Activated CD4-positive, alpha-beta T cell treated with anti-CD3 and anti-CD28 coated beads, Interleukin-2, amount 50 U/mL, for 24 hours (primary cell): Measurements from ENCODE around the gene KDM4D.
"Not testable (repeated sequence)": the region's sequence is repeated elsewhere in the genome, so short reads cannot be mapped to it uniquely, and the experiment has no call there.

Source experiments
- DNase-seq, 2 donors: peaks; one replicate each; pipeline ENCODE4 v3.0.0-alpha.2; 2020; ENCODE audit warnings: low read depth in 1 of 2, low spot score in 1 of 2

The KDM4D gene

DNA sequence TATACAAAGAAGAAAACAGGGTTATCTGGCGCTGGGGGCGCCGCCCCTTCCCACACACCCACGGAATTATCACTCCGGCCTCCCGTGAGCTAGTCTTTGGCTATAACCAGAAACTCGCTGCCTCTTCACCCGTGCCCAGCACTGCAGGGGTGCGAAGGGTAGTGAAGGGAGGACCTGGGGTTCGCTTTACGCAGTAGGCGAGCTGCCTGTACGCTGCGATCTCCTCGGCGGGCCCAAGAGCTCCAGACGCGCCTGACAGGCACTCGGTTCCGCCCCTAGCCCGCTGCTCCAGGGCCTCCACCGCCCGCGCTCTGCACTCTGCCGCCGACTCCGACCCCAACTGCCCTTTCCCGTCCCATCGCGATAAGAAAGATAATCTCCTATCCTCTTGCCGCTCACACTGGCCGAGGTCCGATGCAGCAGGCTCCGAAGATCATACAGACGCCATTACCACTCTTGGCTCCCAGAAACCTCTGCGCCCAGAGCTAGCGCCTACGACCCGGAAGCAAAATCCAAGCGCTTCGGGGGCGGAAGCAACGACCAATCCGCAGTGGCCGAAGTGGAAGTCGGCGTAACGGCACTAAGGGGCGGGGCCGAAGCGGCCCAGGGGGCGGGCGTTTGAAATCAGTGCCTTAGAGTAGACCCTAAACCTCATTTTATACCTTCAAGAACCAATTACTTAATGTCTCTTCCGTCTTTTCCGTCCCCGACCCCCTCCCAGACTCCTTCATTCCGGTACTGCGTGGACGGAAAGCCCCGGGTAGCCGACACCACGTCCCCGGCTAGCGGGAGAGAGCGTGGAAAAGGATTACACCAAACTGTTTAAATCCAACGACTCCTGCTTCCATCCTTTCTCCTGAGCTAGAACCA is at the start of gene KDM4D, which contains the start of gene CWC15:
Gene KDM4D (plus strand): TSS at position 611 of the 870 bp plus-strand sequence. CDS start 23,664 bp downstream, outside the sequence.
Gene CWC15 (minus strand): TSS at position 458 of the 870 bp plus-strand sequence. CDS start 1,371 bp downstream, outside the sequence.
- DNase-seq: peak; percentile 82 to 93

DNA sequence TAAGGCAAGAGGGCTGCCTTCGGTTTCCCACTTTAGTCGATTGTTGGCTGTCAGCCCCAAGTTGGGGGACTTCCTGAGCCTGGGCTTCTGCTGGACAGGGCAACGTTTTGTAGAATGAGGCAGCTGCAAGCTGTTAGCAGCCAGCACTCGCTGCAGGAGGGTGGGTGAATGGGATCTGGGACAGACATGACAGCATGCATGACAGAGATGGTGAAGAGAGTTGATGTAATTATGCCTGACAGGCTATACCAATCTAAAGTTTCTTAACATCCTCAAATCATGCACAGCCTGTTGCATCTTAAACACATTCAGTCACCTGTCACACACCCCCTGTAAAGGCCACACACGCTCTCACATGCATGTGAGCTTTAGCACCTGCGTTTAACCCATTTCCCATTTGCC is 49.3 kb upstream of the KDM4D start:
- DNase-seq: no peak

DNA sequence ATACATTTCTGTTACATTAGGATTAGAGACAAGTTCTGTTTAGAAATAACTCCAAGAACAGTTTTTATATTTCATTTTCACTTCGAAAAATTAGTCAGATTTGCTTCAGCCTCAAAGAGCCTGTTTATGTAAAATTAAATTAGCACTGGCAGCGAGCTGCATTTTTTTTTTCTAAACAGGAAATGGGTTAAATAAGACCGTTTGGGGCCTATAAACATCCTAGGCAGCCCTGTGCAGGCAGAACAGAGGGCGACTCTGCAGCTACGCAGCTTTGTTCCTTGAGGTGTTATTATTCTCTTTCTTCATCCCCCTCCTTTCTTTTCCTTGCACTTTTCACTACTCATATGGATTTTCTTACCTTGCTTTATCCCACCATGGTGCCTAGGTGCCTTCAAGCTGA is 48.9 kb upstream of the KDM4D start:
- no peak for DNase-seq

DNA sequence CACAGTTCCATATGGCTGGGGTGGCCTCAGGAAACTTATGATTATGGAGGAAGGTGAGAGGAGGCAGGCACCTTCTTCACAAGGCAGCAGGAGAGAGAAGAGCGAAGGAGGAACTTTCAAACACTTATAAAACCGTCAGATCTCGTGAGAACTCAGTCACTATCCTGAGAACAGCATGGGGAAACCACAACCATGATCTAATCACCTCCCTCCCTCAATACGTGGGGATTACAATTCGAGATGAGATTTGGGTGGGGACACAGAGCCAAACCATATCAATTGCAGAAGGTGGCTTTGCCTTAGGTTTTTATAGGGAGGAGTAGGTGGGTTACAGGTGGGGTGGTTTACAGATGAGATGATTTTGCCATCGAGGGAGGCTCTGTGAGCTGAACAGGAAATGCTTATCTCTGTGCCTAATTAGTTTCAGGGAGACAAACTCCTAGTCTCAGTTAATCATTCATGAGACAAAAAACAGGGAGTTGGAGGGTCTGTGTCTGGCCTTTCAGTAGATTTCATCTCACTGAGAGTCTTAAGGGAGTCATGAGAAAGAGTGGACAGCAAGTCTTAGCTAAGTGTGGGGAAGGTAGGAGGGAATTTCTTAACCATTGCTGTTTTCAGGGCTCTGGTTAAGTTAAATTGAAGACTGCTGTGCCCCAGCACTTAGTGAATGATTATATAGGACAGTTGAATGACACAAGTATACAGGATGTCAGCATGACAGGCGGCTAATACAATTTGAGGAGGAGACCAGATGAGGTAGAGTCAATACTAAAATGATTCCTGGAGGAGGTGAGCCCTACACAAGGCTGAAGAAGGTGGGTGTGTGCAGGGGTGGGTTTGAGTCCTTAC is 47.9 kb upstream of the KDM4D start:
- no peak for DNase-seq

- DNase-seq: no peak
These were observed 47.3 kb upstream of the KDM4D start for GRCh38 chr11:94926271-94926625.

DNA sequence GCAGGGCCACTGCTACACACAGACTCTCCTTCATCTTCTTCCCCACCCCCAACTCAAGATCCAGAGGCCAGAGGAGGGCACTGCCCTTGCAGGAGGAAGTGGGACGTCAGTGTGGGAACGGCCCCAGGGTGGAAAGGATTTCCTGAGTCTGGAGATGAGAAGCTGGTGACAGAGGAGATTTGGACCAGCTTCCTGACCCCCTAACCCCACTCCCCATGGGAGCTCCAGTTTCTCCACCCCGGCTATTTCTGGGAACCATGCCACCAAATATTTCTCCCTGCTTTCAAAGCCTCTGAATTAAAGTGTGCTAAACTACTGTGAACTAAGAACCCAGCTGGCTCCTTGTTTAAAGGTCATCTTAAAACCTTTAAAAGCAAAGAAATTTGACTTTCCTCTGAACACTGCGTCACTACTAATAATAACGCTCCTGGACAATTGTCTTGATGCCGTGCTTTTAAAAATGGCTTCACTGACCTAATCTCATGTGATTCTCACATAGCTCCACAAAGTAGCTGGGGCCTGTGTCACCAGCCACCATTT is 46.7 kb upstream of the KDM4D start:
- no peak for DNase-seq

GRCh38 chr11:94928117-94928990 is 45.2 kb upstream of the KDM4D start:
- DNase-seq: no peak

DNA sequence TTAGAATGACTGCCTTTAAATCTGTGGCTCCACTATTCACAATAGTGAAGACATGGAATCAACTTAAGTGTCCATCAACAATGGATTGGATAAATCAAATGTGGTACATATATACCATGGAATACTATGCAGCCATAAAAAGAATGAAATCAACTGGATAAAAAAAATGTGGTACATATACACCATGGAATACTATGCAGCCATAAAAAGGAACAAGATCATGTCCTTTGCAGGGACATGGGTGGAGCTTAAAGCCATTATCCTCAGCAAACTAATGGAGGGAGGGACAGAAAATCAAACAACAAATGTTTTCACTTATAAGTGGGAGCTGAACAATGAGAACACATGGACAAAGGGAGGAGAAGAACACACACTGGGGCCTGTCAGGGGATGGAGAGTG is 41.4 kb upstream of the KDM4D start:
- DNase-seq: not testable (repeated sequence)

DNA sequence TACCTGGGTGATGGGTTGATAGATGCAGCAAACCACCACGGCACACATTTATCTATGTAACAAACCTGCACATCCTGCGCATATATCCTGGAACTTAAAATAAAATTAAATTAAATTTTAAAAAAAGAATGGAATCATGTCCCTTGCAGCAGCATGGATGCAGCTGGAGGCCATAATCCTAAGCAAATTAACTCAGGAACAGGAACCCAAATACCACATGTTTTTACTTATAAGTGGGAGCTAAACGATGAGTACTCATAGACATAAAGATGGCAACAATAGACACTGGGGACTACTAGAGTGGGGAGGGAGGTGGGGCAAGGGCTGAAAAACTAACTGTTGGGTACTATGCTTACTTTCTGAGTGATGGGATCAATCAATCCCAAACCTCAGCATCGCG is 41.0 kb upstream of the KDM4D start:
- no peak for DNase-seq

- DNase-seq: no peak
These were observed 40.0 kb upstream of the KDM4D start for GRCh38 chr11:94933223-94934130.

GRCh38 chr11:94934362-94934761 is 39.1 kb upstream of the KDM4D start:
- DNase-seq: no peak

GRCh38 chr11:94934846-94935245 is 38.7 kb upstream of the KDM4D start:
- no peak for DNase-seq

DNA sequence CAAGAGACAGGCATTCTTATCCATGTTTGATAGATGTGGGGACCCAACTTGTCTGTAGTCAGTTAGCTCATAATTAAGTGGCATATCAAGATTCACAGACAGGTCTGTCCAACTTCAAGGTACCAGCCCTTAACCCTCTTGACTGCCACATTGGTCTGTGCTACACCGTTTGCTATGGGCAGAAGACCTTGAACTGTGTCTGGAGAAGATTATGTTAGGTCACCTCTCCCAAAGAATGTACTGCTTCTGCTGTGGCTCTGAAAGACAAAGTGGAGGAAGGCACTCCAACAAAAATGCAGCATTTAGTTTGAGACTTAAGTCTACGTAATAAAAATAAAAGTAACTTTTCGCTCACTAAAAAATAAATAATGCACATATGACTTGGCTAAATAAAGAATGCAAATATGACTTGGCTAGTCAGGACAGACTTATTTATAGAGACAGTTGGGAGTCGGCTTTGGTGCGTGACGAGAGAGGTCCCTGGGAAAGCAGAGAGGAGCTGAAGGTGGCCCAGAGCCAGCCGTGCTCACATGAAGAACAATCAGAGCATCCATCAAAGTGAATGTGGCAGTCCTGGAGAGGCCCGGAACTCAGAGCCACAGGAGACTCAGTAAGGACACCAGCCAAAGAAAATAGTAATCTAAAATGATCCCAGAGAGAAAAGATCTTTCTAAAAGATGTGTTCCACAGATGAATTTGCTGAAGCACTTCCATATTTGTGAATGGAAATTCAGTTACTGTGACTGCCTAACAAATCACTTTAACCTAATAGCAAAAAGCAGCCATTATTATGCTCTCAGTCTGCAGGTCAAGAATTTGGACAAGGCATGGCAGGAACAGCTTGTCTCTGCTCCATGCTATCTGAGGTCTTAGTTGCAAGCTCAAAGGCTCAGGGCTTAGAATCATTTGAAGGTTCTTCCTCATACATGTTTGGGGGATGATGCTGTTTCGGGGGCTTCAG is 35.1 kb upstream of the KDM4D start:
- DNase-seq: no peak

DNA sequence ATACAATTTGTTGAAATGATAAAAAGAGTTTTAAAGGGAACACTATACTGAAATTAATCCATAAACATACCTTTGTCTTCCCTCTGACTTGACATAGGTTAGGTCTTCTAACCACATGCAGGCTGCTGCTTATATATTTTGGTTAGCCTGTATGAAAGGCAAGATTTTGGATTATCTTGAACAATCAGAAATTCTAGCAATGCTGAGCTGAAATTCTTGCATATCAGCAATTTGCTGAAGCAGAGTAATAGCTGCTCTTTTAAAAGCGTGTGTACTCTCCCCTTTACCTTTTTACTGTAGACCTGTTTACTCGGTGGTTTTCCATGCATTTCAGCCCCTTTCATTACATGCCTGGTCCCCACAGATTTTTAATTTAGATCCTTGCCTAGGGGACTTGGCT is 34.2 kb upstream of the KDM4D start:
- no peak for DNase-seq

DNA sequence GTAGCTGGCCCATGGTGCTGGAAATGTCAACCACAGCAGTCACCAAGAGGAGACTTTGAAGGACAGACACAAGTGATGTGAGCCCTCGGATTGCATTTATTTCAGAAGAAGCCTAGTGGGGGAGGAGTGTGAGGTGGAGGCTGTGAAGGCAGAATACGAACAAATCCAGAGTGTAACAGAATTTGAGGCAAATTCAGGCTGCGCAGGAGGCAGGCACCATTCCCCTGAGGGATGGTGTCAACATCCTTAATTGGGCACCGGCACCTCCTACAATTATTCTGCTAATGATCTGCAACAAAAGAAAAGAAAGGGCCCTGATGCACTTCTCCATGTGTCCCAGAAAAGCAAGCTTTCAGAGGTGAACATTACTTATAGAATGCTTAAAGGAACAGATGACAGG is 32.4 kb upstream of the KDM4D start:
- DNase-seq: no peak

DNA sequence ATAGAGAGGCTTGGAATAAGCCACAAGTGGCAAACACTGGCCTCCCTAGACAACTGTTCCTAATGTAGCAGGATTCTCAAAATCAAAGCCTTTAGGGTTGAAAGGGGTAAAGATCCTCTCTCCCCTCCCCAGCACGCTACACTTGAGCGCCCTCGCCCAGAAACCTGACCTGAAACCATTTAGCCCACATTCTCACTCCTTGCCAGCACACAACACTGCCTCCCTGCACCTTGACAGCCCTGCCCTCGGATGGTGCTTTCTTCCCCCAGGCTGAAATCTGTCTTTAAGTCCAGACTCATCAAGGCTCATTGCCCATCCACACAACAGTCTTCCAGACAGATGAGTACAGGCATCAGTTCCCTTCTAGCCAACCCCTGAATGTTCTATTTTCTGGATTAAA is 26.7 kb upstream of the KDM4D start:
- no peak for DNase-seq

GRCh38 chr11:94948070-94948617 is 25.4 kb upstream of the KDM4D start:
- no peak for DNase-seq

- no peak for DNase-seq
These were observed 18.8 kb upstream of the KDM4D start for GRCh38 chr11:94954753-94955152.
